H1 (cell line): ENCODE data around the gene IL1RAP. TPM values are rescaled to one million over a fixed set of nuclear protein-coding genes. Genes with fewer than 3 reads are reported as not detected.
A peak's percentile ranks its signal among the peaks of the same experiment; 100 is the strongest.

Experiments
- CTCF ChIA-PET: fragments of 300-600 bp; sonication (Branson Sonifier 250); formaldehyde crosslinking; loops from one replicate; lab custom pipeline; 2021; ENCODE audit not compliant: partially characterized antibody; lab: Charles Lee
- POLR2A ChIA-PET: fragments of 300-600 bp; sonication (Branson Sonifier 250); formaldehyde crosslinking; loops from one replicate; lab custom pipeline; 2021; ENCODE audit warnings: inconsistent platforms; ENCODE audit not compliant: partially characterized antibody; lab: Charles Lee
- DNase-seq, 2 experiments: peaks; one replicate each; pipeline versions ENCODE4 v3.0.0 to v3.0.0-alpha.2; 2010 to 2022; ENCODE audit warnings: low spot score in 2 of 2, low read depth in 1 of 2, mixed read lengths in 1 of 2
- FAIRE-seq: peaks from 2 replicates; lab custom pipeline; 2011; peaks lifted over from hg19 to GRCh38; lab: Jason Lieb, UNC
- H2AFZ ChIP-seq: 2 replicates; pipeline ENCODE4 v1.8.1; 2012; ENCODE audit warnings: low read length, inconsistent platforms
- H2AK5ac ChIP-seq: 2 replicates; pipeline ENCODE4 v1.6.1; 2013; ENCODE audit warnings: low read depth, low read length
- H2BK120ac ChIP-seq: replicated peaks from 2 replicates; pipeline ENCODE3; 2013; ENCODE audit warnings: low read depth, low read length, inconsistent platforms
- H2BK12ac ChIP-seq: 2 replicates; pipeline ENCODE4 v1.6.1; 2013; ENCODE audit warnings: low read depth, low read length
- H2BK15ac ChIP-seq: 2 replicates; pipeline ENCODE4 v1.6.1; 2013; ENCODE audit warnings: low read length
- H2BK20ac ChIP-seq: 2 replicates; pipeline ENCODE4 v1.6.1; 2013; ENCODE audit warnings: low read length
- H2BK5ac ChIP-seq: 2 replicates; pipeline ENCODE4 v1.6.1; 2013; ENCODE audit warnings: low read depth, low read length
- H3K14ac ChIP-seq: 2 replicates; pipeline ENCODE4 v1.6.1; 2013; ENCODE audit warnings: inconsistent platforms; ENCODE audit not compliant: insufficient read length
- H3K18ac ChIP-seq: 2 replicates; pipeline ENCODE4 v1.6.1; 2013; ENCODE audit warnings: low read length; ENCODE audit errors: extremely low read depth
- H3K23ac ChIP-seq: 2 replicates; pipeline ENCODE4 v1.6.1; 2013; ENCODE audit warnings: inconsistent platforms; ENCODE audit not compliant: insufficient read length
- H3K23me2 ChIP-seq: 2 replicates; pipeline ENCODE4 v1.6.1; 2013; ENCODE audit warnings: low read depth, low read length
- H3K27ac ChIP-seq: 2 replicates; pipeline ENCODE4 v1.6.1; 2011; ENCODE audit warnings: low read depth, low read length, inconsistent platforms
- H3K27me3 ChIP-seq, 4 experiments: replicated peaks in 1 of 4; 1 replicate in 1 of 4; 2 replicates in 3 of 4; pipeline versions ENCODE4 v1.6.1 to v1.8.1; 2011 to 2013; ENCODE audit warnings: low read length in 3 of 4, mild to moderate bottlenecking in 3 of 4, inconsistent platforms in 2 of 4, mixed read lengths in 2 of 4, moderate library complexity in 1 of 4; ENCODE audit not compliant: control insufficient read depth in 3 of 4, insufficient read depth in 3 of 4; ENCODE audit errors: extremely low read depth in 1 of 4
- H3K36me3 ChIP-seq, 4 experiments: 2 replicates each; pipeline versions ENCODE4 v1.6.1 to v1.8.1; 2011 to 2013; ENCODE audit warnings: mild to moderate bottlenecking in 4 of 4, low read length in 3 of 4, moderate library complexity in 2 of 4, control low read depth in 1 of 4, inconsistent platforms in 1 of 4; ENCODE audit not compliant: insufficient read depth in 4 of 4, control insufficient read depth in 2 of 4
- H3K4ac ChIP-seq: replicated peaks from 2 replicates; pipeline ENCODE3; 2013; ENCODE audit warnings: low read length, low read depth, mixed read lengths, inconsistent platforms; ENCODE audit not compliant: insufficient read length
- H3K4me1 ChIP-seq, 4 experiments: replicated peaks in 1 of 4; 1 replicate in 1 of 4; 2 replicates in 3 of 4; pipeline versions ENCODE4 v1.6.1 to v1.8.1; 2011 to 2013; ENCODE audit warnings: low read length in 3 of 4, inconsistent platforms in 2 of 4, mixed read lengths in 1 of 4; ENCODE audit not compliant: insufficient read depth in 4 of 4, control insufficient read depth in 3 of 4
- H3K4me2 ChIP-seq, 2 experiments: 2 replicates each; pipeline versions ENCODE4 v1.6.1 to v1.8.1; 2011 to 2013; ENCODE audit warnings: low read depth in 2 of 2, low read length in 2 of 2, control low read depth in 1 of 2, inconsistent platforms in 1 of 2, mild to moderate bottlenecking in 1 of 2; ENCODE audit not compliant: insufficient read depth in 1 of 2
- H3K4me3 ChIP-seq, 4 experiments: fragments of 200-600, 300-600 bp in 1 of 4; sonication (generic), shearing (Covaris generic), sonication (Bioruptor Twin) in 1 of 4; 2 replicates each; pipeline versions ENCODE4 v1.5.1 to v1.8.1; 2011 to 2016; ENCODE audit warnings: low read length in 4 of 4, low read depth in 3 of 4, control low read depth in 2 of 4, inconsistent platforms in 2 of 4, mild to moderate bottlenecking in 2 of 4, mixed read lengths in 1 of 4, moderate library complexity in 1 of 4; ENCODE audit not compliant: insufficient read depth in 2 of 4; ENCODE audit errors: extremely low read depth in 1 of 4
- H3K56ac ChIP-seq: replicated peaks from 2 replicates; pipeline ENCODE3; 2013; ENCODE audit warnings: low read depth, mild to moderate bottlenecking, mixed read lengths, low read length, inconsistent platforms; ENCODE audit not compliant: insufficient read length
- H3K79me1 ChIP-seq: 2 replicates; pipeline ENCODE4 v1.6.1; 2013; ENCODE audit warnings: low read depth, low read length, control low read depth
- H3K79me2 ChIP-seq, 2 experiments: 2 replicates each; pipeline versions ENCODE4 v1.6.1 to v1.8.1; 2012 to 2013; ENCODE audit warnings: low read length in 2 of 2, mild to moderate bottlenecking in 2 of 2, inconsistent platforms in 1 of 2; ENCODE audit not compliant: insufficient read depth in 2 of 2, control insufficient read depth in 1 of 2
- H3K9ac ChIP-seq, 4 experiments: replicated peaks in 1 of 4; 1 replicate in 1 of 4; 2 replicates in 3 of 4; pipeline versions ENCODE4 v1.6.1 to v1.8.1; 2011 to 2013; ENCODE audit warnings: low read depth in 3 of 4, low read length in 3 of 4, control low read depth in 2 of 4, mild to moderate bottlenecking in 2 of 4, moderate library complexity in 2 of 4, inconsistent platforms in 1 of 4; ENCODE audit errors: extremely low read depth in 1 of 4
- H3K9me3 ChIP-seq, 2 experiments: 2 replicates each; pipeline versions ENCODE4 v1.6.1 to v1.8.1; 2012 to 2013; ENCODE audit warnings: mild to moderate bottlenecking in 2 of 2, moderate library complexity in 2 of 2, control low read depth in 1 of 2, inconsistent platforms in 1 of 2, low read depth in 1 of 2, low read length in 1 of 2, mixed read lengths in 1 of 2; ENCODE audit not compliant: insufficient read depth in 2 of 2
- H4K20me1 ChIP-seq, 2 experiments: replicated peaks in 1 of 2; 2 replicates each; pipeline versions ENCODE3 to v1.8.1; 2011 to 2013; ENCODE audit warnings: inconsistent platforms in 2 of 2, low read length in 2 of 2, mild to moderate bottlenecking in 1 of 2; ENCODE audit not compliant: insufficient read depth in 2 of 2, control insufficient read depth in 1 of 2
- H4K5ac ChIP-seq: 2 replicates; pipeline ENCODE4 v1.6.1; 2013; ENCODE audit warnings: low read length, low read depth, mixed read lengths, inconsistent platforms; ENCODE audit not compliant: insufficient read length
- H4K8ac ChIP-seq: 2 replicates; pipeline ENCODE4 v1.8.0; 2013; ENCODE audit warnings: mild to moderate bottlenecking, moderate library complexity, low read length, inconsistent platforms; ENCODE audit not compliant: insufficient read depth; ENCODE audit errors: extremely low read depth
- H4K91ac ChIP-seq: replicated peaks from 2 replicates; pipeline ENCODE3; 2013; ENCODE audit warnings: low read length, mixed read lengths, inconsistent platforms; ENCODE audit not compliant: insufficient read length
- CBX8 ChIP-seq: fragments of 300-800, 300-1000 bp; sonication (generic); IDR thresholded peaks from 2 replicates; pipeline ENCODE4 v1.7.1; 2016; ENCODE audit warnings: low read depth, low read length, borderline replicate concordance
- CEBPB ChIP-seq: IDR thresholded peaks from 2 replicates; pipeline ENCODE4 v1.6.1; 2012; ENCODE audit warnings: low read depth, low read length
- WGBS, 2 experiments: shearing (Covaris generic) in 1 of 2; methylation state at CpG; one replicate each; pipeline versions ENCODE4 v1.1.6 to v1.1.7; 2013 to 2015; ENCODE audit warnings: low lambda C conversion rate in 2 of 2, mixed read lengths in 2 of 2, inconsistent platforms in 1 of 2, low coverage in 1 of 2, missing lambda C conversion rate in 1 of 2; ENCODE audit not compliant: insufficient replicate concordance in 2 of 2, insufficient coverage in 1 of 2, insufficient read length in 1 of 2; ENCODE audit errors: extremely low coverage in 1 of 2, missing lambda C conversion rate in 1 of 2; 5-methylcytosine and 5-hydroxymethylcytosine counted together
- polyA plus RNA-seq, 7 experiments: library from polyadenylated mRNA; depleted of rRNA in 3 of 7; stranded (reverse) in 5 of 7; unstranded in 2 of 7; fragments of >200 nt in 5 of 7; fragments of 200-250 nt in 2 of 7; gene quantifications; 1 replicate in 5 of 7; 2 replicates in 1 of 7; 4 replicates in 1 of 7; pipeline versions ENCODE4 v1.2.1 to v1.2.3, GENCODE V29; 2011 to 2013; ENCODE audit warnings: missing spikeins in 2 of 7, mixed read lengths in 2 of 7
- total RNA-seq: library from RNA; stranded (reverse); fragmentation: NEBNext Ultra II Directional; extraction: Animal tissue kit (Norgen Biotek cat#: 25700); gene quantifications from 2 replicates; pipeline ENCODE4 v1.2.1, GENCODE V29; 2021

IL1RAP gene
- total and polyA plus RNA-seq, 2 of the 8 experiments (the other 6 are each of a cell fraction or from before 2014, with no cell fraction given): 2.4 to 3.9 TPM

GRCh38 chr3:190486908-190487607 is 26.8 kb upstream of the IL1RAP start:
- FAIRE-seq: no peak
- H3K56ac ChIP-seq: no peak overlapping the region
- H4K91ac ChIP-seq: no peak overlapping the region
- H2BK12ac ChIP-seq: no peak overlapping the region
- no peaks in the 10 kb centered on the region; the same call in 1 of the 2 replicates for H3K23me2 ChIP-seq
- H3K4me1 ChIP-seq: peaks cover 0 to 4% (median 0%) of the 10 kb centered on the region in 4 experiments; a peak in 1 of 7 replicates
- no peak overlapping the region for H3K14ac ChIP-seq
- H3K79me2 ChIP-seq: no peaks in the 10 kb centered on the region
- POLR2A ChIA-PET: no interaction called here
- H3K9me3 ChIP-seq: no peaks in the 10 kb centered on the region
- H3K79me1 ChIP-seq: no peaks in the 10 kb centered on the region
- no peaks in the 10 kb centered on the region for H3K27me3 ChIP-seq
- H2BK5ac ChIP-seq: no peak overlapping the region
- H3K4me3 ChIP-seq: no peak overlapping the region
- H2BK20ac ChIP-seq: no peak overlapping the region
- H3K4me2 ChIP-seq: no peak overlapping the region
- no peaks in the 10 kb centered on the region for H3K36me3 ChIP-seq
- H2BK120ac ChIP-seq: no peak overlapping the region
- no peak overlapping the region for H3K23ac ChIP-seq
- H3K4ac ChIP-seq: no peak overlapping the region
- no peaks in the 10 kb centered on the region for H4K20me1 ChIP-seq
- H3K9ac ChIP-seq: no peak overlapping the region
- H4K8ac ChIP-seq: no peak overlapping the region
- H2AK5ac ChIP-seq: no peak overlapping the region
- no peak overlapping the region for H3K27ac ChIP-seq
- no peak for DNase-seq
- H2AFZ ChIP-seq: no peak overlapping the region
- H3K18ac ChIP-seq: no peak overlapping the region
- CTCF ChIA-PET: interaction anchor here (0.7 kb wide), 1 partner anchor 28 kb away, joined by 3 read pairs; no protein-coding TSS in a partner anchor
- H2BK15ac ChIP-seq: no peak overlapping the region
- no peak for TF ChIP-seq CBX8
- peak; percentile 21; the same call in 1 of the 2 replicates for TF ChIP-seq CEBPB
- no peak overlapping the region for H4K5ac ChIP-seq
- 98% methylated on average over 4 of the region's 4 CpGs; no CpG with 5 or more reads in 1 of the 2 experiments for WGBS, 2 experiments
